ENCODE results near the gene ANAPC7.
"Not testable (repeated sequence)": the region's sequence is repeated elsewhere in the genome, so short reads cannot be mapped to it uniquely, and the experiment has no call there.

ANAPC7 gene

GRCh38 chr12:110340706-110341105 lies 62.8 kb downstream of the ANAPC7 start:
- Histone ChIP-seq H3K9me3 (ENCODE audit: severe bottlenecking) (no peaks in the 10 kb centered on the region), H3K36me3 (peaks cover 100% of the 10 kb centered on the region), H3K27me3 (ENCODE audit: insufficient read depth, low read depth, severe bottlenecking) (no peaks in the 10 kb centered on the region), H3K27ac (peak overlapping the region; percentile 89), H3K4me3 (ENCODE audit: low read depth, low read length) (no peak overlapping the region)
- DNase-seq = peak; percentile 94
- no peak for TF ChIP-seq CTCF (IDR thresholded peaks at IDR 0.05; ENCODE audit: low read depth, low read length)

- not testable (repeated sequence) for H3K9me3 ChIP-seq (ENCODE audit: severe bottlenecking); H3K27me3 ChIP-seq (ENCODE audit: insufficient read depth, low read depth, severe bottlenecking); DNase-seq; H3K4me3 ChIP-seq (ENCODE audit: low read depth, low read length)
- H3K27ac ChIP-seq = peak overlapping the region; percentile 89
- peaks cover 100% of the 10 kb centered on the region for H3K36me3 ChIP-seq
These were observed 63.2 kb downstream of the ANAPC7 start for GRCh38 chr12:110340261-110340660.

- no peak for TF ChIP-seq CTCF (IDR thresholded peaks at IDR 0.05; ENCODE audit: low read depth, low read length)
- DNase-seq = no peak
- Histone ChIP-seq H3K4me3 (ENCODE audit: low read depth, low read length) (no peak overlapping the region), H3K36me3 (peaks cover 100% of the 10 kb centered on the region), H3K27me3 (ENCODE audit: insufficient read depth, low read depth, severe bottlenecking) (no peaks in the 10 kb centered on the region), H3K9me3 (ENCODE audit: severe bottlenecking) (no peaks in the 10 kb centered on the region), H3K27ac (no peak overlapping the region)
These were observed 64.1 kb downstream of the ANAPC7 start for GRCh38 chr12:110339184-110339952.

- H3K36me3 ChIP-seq = peaks cover 100% of the 10 kb centered on the region
- no peak overlapping the region for H3K4me3 ChIP-seq (ENCODE audit: low read depth, low read length)
- 0 out of 2 replicates have a peak, but pooled peaks have one; percentile 4 for TF ChIP-seq CTCF (IDR thresholded peaks at IDR 0.05; ENCODE audit: low read depth, low read length)
- H3K27ac ChIP-seq = no peak overlapping the region
- no peaks in the 10 kb centered on the region for H3K27me3 ChIP-seq (ENCODE audit: insufficient read depth, low read depth, severe bottlenecking)
- DNase-seq = peak; percentile 27
- no peaks in the 10 kb centered on the region for H3K9me3 ChIP-seq (ENCODE audit: severe bottlenecking)
These were observed 64.8 kb downstream of the ANAPC7 start for GRCh38 chr12:110338754-110339153.

- no peak for DNase-seq
- Histone ChIP-seq H3K27ac (no peak overlapping the region), H3K9me3 (ENCODE audit: severe bottlenecking) (no peaks in the 10 kb centered on the region), H3K36me3 (peaks cover 100% of the 10 kb centered on the region), H3K4me3 (ENCODE audit: low read depth, low read length) (no peak overlapping the region), H3K27me3 (ENCODE audit: insufficient read depth, low read depth, severe bottlenecking) (no peaks in the 10 kb centered on the region)
- no peak for TF ChIP-seq CTCF (IDR thresholded peaks at IDR 0.05; ENCODE audit: low read depth, low read length)
These were observed 65.4 kb downstream of the ANAPC7 start for GRCh38 chr12:110337912-110338710.

GRCh38 chr12:110335481-110336045 lies 67.9 kb downstream of the ANAPC7 start:
- H3K4me3 ChIP-seq (ENCODE audit: low read depth, low read length) = no peak overlapping the region
- no peak for DNase-seq
- no peaks in the 10 kb centered on the region for H3K9me3 ChIP-seq (ENCODE audit: severe bottlenecking)
- peaks cover 99% of the 10 kb centered on the region for H3K36me3 ChIP-seq
- no peak for TF ChIP-seq CTCF (IDR thresholded peaks at IDR 0.05; ENCODE audit: low read depth, low read length)
- H3K27me3 ChIP-seq (ENCODE audit: insufficient read depth, low read depth, severe bottlenecking) = no peaks in the 10 kb centered on the region
- H3K27ac ChIP-seq = no peak overlapping the region

All from WERI-Rb-1 (cell line).